Occipital lobe (tissue), 2 donors: ENCODE results near the gene TAGLN2. TPM values are rescaled to one million over a fixed set of nuclear protein-coding genes. Genes with fewer than 3 reads are reported as not detected.
A peak's percentile ranks its signal among the peaks of the same experiment; 100 is the strongest.

Experiments
- DNase-seq: peaks from one replicate; lab custom pipeline; 2025; lab: John Stamatoyannopoulos, UW
- total RNA-seq: library from RNA; depleted of rRNA; stranded (reverse); fragments of >200 nt; gene quantifications from one replicate; pipeline ENCODE4 v1.2.3, GENCODE V29; 2014

Gene TAGLN2
- total RNA-seq, 1 donor from 2014 or later = 28.1 TPM

DNA sequence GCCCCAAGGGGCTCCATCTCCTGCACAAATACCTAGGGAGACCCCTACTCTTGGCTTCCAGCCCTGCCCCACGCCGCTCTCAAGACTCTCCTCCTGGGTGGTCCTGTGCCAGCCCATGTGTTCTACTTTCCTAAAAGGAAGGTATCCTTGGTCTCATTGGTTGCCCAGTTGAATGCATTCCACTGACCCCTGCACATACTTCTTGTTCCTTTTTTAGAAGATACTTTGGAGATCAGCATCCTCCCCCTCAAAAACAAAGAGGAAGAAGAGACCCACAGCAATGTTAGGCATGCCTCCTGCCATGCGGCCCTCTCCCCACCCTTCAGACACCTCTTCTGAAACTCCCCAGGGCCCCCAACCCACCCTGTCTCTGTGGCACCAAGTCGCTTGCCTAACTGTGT, 24.7 kb upstream of the TAGLN2 start:
- DNase-seq = no peak

GRCh38 chr1:159949123-159949522, 23.8 kb upstream of the TAGLN2 start:
- DNase-seq = no peak

DNA sequence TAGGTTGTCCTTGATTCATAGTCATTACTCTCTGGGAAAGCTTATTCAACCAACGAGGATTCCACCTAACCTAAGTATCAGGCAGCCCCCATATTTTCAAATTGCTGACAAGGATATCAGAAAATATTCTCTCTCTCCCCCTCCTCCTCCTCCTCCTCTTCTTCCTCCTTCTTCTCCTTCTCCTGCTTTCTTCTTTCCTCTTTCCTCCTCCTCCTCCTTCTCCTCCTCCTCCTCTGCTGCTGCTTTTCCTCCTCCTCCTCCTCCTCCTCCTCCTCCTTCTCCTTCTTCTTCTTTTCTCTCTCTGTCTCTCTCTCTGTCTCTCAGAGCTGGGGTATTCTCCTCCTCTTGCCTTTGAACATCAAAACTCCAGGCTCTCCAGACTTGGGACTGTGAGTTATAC, 22.6 kb upstream of the TAGLN2 start:
- no peak for DNase-seq

DNA sequence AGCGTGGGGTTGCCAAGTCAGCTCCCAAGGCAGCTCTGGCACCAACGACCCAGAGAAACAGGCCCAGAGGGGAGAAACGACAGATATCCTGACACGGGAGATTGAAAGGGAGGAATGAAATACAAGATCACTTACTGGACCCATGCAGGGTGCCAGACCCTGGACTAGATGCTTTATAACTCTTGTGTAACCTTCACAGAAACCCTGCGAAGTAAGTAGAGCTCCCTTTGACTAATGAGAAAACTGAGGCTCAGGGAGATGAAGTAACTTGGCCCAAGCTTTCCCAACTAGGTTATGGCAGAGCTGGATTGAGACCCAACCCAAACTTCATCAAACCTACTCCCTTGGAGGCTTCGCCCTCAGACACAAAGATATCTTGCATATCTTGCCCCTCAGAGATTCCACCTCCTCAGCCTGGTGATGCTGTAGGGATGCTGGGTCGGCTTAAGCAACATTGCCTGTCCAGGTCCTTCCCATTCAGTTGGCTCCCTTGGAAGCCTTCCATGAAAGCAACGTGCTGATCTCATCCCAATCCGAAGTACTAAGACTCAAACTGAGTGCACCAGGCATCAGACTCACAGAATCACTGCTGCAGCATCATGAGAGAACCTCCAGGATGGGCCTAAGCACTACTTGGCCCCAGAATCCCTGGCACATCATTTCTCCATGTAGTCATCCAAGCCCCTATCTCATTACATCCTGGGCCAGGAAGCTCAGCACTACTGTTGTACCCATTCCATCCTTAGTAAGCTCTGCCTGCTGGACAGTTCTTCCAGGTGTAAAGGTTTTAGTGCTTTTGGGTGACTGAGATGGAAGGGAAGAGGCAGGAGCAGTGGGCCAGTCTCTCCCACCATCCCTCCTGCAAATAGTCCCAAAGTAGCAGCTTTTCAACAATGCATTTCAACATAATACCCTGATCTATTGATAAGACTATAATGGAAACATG, 21.2 kb upstream of the TAGLN2 start:
- DNase-seq = no peak

DNA sequence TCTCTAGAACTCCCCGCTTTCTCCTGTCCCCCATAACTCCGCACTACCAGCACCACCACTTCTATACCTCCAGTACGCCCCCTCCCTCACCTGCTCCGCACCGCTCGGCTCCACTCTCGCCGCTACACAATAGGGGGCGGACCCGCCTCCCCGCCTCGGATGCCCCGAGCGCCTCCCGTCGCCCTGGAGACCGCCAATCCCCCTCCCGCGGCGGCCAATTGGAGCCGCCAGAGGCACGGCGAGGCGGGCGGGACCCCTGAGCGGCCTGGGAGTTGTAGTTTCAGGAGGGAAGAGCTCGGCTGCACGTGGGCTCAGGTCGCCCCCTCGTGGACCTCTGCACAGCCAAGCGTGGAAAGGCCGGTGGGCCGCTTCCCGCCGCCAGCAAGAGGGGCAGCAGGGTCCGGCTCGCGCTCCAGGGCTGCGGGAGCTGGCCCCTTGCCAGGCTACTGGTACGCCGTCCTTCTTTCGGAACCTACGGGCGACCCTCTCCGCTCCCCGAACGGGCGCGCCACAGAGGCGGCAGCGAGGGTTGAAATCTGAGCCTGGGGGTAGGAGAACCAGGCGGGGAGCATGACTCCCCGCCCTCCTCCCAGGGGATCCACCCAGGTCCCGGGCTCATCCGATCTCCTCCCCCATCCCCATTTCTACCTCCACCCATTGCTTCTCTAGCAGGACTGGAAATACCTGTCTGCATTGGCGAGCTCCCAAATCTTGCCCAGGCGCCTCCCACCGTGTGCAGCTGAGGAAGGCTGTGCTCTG, 20.4 kb upstream of the TAGLN2 start, which contains the start of gene IGSF9:
IGSF9 (minus strand) TSS at position 131 of the 759 bp plus-strand sequence. CDS start 2,159 bp downstream, outside the sequence.
- DNase-seq = peak; percentile 56

DNA sequence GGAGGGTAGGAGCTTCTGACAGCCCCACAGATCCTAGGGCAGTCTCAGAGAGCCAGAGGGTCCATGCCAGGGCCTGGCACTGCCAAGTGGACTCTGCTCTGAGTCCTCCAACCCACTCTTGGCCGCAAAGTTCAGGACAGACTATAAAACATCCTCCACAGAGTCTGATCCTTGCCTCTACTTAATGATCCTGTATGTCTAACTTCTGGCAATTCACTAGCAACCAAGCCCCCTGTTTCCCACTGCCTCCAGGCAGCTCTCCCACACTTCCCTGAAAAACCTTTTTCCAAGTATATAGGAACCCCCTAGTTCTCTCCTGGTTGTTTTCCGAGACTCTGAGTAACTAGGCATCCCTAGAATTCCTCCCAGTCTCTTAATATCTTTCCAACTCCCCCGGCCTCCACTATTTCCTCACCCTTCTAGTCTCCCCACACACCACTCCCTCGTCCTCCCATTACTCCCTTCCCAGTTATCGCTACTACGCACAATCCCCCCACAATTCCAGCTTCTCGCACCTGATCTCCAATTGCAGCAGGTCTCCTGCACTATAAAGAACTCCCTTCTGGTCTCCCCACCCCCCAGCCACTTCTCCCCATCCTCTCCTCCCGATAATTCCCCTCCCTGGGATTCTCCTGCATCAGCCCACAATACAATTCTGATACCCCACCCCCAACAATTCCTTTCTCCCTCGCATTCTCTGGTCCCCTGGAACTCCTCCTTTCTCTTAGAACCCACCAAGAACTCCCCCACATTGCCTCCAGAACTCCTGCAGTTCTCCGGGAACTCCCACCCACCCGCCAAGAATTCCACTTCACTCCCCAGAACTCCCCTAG, 19.5 kb upstream of the TAGLN2 start:
- no peak for DNase-seq

DNA sequence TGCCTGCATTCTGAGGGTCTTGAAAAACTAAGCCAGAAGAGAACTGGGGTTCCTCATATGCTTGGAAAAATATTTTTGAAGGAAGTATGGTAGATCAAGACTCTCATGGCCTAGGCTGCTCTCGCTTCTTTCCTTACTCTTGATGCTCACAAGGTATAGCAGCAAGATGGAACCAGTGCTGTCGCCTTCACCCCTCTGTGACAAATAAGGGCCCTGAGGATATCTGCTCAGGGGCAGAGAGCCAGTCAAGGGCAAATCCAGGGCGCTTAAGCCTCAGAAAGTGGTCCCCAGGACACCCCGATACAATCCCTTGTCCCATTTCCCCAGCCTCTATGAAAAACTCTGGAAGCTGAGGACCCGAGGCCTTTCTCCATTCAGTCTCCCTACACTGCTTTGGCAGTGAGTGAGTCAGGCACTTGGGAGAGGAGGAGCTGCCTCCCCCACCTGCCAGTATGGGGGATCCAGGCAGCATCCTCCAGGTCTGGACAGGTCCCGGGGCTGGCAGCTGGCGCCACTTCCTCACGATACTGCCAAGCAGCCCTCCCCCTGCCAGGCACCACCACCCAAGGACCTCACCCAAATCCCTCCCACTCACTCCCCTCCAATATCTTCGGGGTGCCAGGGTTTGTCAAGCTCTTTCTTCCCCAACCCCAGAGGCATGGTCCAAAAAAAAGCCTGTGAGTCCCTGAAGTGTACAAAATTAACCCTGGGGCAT, 18.8 kb upstream of the TAGLN2 start:
- no peak for DNase-seq

DNA sequence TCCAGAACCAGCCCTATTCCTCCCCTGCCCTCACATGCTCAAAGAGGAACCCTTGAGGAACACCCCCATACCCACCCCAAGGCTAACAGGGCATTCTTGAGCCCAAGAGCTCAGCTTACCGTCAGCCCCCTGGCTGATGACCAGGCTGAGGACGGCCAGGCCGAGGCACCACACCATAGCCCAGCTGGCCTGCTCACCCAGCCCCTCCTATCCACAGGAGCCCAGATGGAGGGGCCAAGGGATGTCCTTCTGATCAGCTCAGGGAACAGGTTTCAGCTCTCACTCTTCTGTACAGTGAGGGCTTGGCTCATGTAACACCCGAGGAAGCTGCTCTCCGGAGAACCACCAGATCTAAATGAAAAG, 18.0 kb upstream of the TAGLN2 start:
- DNase-seq = no peak

DNA sequence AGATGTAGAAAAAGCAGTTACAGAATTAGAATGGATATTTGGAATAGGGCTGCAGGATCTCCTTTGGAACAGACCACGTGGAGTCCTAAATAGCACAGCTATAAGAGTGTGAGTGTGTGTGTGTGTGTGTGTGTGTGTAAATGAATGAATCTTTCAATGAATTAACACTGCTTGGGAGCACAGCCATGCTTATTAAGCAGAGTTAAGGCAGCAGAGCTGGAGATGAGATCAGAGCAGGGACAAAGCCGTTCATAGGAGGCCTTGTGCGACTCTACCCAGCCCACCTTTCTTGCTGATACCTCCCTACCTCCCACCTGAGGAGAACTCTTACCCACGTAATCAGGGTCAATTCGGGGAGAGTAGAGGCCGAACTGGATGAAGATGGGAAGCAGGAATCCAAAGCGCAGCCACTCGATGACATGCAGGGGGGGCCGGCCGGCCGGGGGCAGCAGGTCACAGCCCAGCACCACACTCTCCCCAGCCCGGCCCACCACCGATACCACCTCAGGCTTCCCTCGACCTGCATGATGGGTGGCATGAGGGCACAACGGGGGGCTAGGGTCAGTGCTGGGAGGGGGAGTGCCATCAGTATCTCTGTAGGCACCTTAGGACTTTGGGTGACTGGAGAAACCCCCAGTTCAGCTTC, 17.4 kb upstream of the TAGLN2 start:
- no peak for DNase-seq

GRCh38 chr1:159941591-159942560, 16.6 kb upstream of the TAGLN2 start:
- no peak for DNase-seq

DNA sequence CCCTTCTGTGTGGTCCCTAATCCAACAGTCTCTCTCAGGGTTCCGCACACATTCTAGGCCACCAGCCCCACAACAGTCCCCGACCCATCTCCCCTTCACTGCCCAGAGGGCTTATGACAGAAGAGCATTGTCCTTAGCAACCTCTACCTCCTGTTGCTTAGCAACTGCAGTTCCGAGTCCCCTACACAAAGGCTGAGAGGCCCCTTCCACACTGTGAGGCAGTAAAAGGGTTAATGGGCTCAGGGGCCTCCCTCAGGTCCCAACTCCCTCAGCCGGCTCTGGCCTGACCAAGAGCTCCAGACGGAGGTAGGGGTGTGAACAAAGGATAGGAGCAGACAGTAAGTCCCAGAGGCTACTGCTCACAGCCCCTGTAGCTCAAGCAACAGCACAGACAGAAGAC, 15.8 kb upstream of the TAGLN2 start:
- no peak for DNase-seq

DNA sequence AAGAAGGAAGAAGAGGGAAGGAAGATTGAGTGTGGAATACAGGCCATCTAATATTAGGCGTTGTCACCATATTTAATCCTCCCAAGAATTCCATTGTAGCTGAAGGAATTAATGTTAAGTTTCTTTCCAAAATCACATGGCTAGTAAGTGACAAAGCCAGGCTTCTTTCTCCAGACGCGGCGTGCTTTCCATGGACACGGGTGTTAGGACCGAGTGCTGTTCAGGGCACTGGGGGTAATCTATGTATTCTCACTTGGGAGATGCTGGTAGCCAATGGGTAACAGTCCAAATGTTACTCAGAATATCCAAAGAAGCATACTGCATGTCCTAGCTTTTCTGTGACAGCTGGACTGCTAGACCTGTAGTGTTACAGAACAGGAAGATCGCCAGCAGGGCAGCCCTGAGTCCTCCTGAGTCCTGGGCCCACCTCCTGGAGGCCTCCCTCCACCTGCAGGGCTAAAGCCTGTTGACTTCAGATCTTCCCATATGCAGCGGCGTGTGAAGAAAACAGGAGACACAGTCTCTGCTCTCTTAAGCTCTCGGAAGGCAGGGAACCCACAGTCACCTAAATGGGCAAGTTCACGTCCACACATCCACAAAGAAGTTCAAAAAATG, 14.8 kb upstream of the TAGLN2 start:
- no peak for DNase-seq

DNA sequence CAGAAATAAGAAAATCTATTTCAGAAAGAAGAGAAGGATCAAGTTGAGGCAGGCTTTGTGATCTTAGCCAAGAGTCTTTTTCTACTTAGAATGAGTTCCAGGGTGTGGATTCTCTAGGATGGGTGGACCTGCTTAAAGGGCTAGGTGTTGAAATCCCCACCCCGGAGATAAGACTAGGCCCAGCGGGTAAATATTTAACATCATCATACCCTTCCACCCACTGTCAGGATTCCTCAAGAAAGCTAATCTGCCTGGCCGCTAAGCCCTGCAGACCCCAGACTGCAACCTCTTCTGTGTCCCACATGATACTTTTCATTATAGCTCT, 14.3 kb upstream of the TAGLN2 start:
- DNase-seq = no peak

GRCh38 chr1:159938905-159939677, 13.8 kb upstream of the TAGLN2 start:
- DNase-seq = no peak

GRCh38 chr1:159938211-159938852, 13.0 kb upstream of the TAGLN2 start:
- DNase-seq = no peak

GRCh38 chr1:159937054-159937750, 11.9 kb upstream of the TAGLN2 start:
- no peak for DNase-seq

DNA sequence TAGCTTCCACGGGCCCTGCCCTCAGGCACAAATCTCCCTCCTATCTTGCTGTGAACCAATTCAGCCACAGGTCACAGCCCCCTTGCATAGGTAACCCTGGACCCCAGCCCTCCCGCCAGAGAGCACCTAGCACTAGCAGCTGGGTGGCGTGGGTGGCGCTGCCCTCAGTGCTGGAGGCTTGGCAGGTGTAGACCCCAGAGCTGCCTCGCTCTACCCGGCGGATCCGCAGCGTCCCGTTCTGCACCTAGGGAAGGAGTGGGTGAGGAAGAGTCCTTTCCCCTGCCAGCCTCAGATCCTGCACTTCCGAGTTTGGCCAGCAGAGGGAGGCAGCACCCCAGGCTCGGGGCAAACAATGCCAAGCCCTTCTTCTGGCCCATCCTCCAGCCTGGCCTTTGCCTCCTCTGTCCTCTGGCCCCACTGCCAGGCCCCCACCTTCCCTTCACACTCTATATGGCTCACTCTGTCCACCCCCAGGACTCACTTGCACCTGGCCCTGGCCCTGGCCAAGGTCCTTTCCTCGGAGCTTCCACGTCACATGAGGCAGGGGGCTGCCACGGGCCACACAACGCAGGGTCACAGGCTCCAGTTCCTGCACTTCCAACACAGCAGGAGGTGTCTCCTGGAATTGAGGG, 11.1 kb upstream of the TAGLN2 start:
- no peak for DNase-seq
